ENCODE measurements around the gene COASY.

- TF ChIP-seq CTCF (IDR thresholded peaks at IDR 0.05; ENCODE audit: insufficient read depth, low read length, poor library complexity, severe bottlenecking) (no peak), EZH2phosphoT487 (conservative IDR thresholded peaks at IDR 0.05; ENCODE audit: low read length) (no peak)
Measured at GRCh38 chr17:42563543-42563942, 1.6 kb downstream of the COASY start.
